Esophagus squamous epithelium (tissue), 5 donors: Measurements from ENCODE around the gene FBXL7. TPM values are rescaled to one million over a fixed set of nuclear protein-coding genes. Genes with fewer than 3 reads are reported as not detected.

ENCODE experiments used
- DNase-seq: peaks from one replicate; lab custom pipeline; 2025; lab: John Stamatoyannopoulos, UW
- H3K27ac ChIP-seq, 4 donors: fragments of 200-600 bp; sonication (generic); one replicate each; pipeline ENCODE4 v1.5.1; 2016 to 2019; ENCODE audit warnings: mild to moderate bottlenecking in 1 of 4
- H3K27me3 ChIP-seq, 4 donors: fragments of 200-600 bp; sonication (generic); 1 replicate in 3 of 4; 2 replicates in 1 of 4; pipeline versions ENCODE4 v1.5.1 to v1.6.0; 2017 to 2021; ENCODE audit warnings: antibody characterized with exemption in 1 of 4
- H3K36me3 ChIP-seq, 3 donors: fragments of 200-600 bp; sonication (generic); one replicate each; pipeline ENCODE4 v1.5.1; 2016 to 2019
- H3K4me1 ChIP-seq, 3 donors: fragments of 200-600 bp; sonication (generic); one replicate each; pipeline ENCODE4 v1.5.1; 2017 to 2019
- H3K4me3 ChIP-seq, 4 donors: fragments of 200-600 bp; sonication (generic); 1 replicate in 3 of 4; 2 replicates in 1 of 4; pipeline ENCODE4 v1.5.1; 2016 to 2019; ENCODE audit warnings: mild to moderate bottlenecking in 2 of 4, moderate library complexity in 1 of 4
- H3K9me3 ChIP-seq, 3 donors: fragments of 200-600 bp; sonication (generic); one replicate each; pipeline ENCODE4 v1.5.1; 2016 to 2019
- CTCF ChIP-seq, 6 experiments: fragments of 450-650 bp in 4 of 6; fragments of 200-600 bp in 2 of 6; sonication (generic) in 2 of 6; IDR thresholded peaks; one replicate each; pipeline ENCODE4 v1.5.1; 2016 to 2019; ENCODE audit warnings: antibody characterized with exemption in 6 of 6, mild to moderate bottlenecking in 4 of 6, moderate library complexity in 4 of 6
- POLR2A ChIP-seq, 4 donors: fragments of 450-650 bp; IDR thresholded peaks; one replicate each; pipeline ENCODE4 v1.6.1; 2017; ENCODE audit warnings: antibody characterized with exemption in 4 of 4, mild to moderate bottlenecking in 4 of 4, moderate library complexity in 3 of 4
- WGBS, 2 donors: methylation state at CpG; one replicate each; pipeline ENCODE4 v1.1.5; 2018; 5-methylcytosine and 5-hydroxymethylcytosine counted together
- intact Hi-C: fragments of 100-400 bp; cut with DNase I; formaldehyde crosslinking; loops from one replicate; pipeline ENCODE4 v1.15.0; 2022
- total RNA-seq, 4 donors: library from RNA; depleted of rRNA; stranded (reverse); fragments of >200 nt; gene quantifications; one replicate each; pipeline ENCODE4 v1.1.0, GENCODE V29; 2016
- donor health status: DM: yes; HTN: yes; CAD: no.

The FBXL7 gene
- total RNA-seq, 4 donors from 2014 or later: 0.68 to 15.1 (median 2.8) TPM

- no peak overlapping the region for H3K4me3 ChIP-seq
- no peak overlapping the region for H3K27ac ChIP-seq
- peaks cover 0 to 10% (median 0%) of the 10 kb centered on the region in 3 donors for H3K9me3 ChIP-seq
- intact Hi-C loops: no loop called here
- no peak for TF ChIP-seq CTCF (IDR thresholded peaks at IDR 0.05)
- TF ChIP-seq POLR2A (IDR thresholded peaks at IDR 0.05): no peak
- H3K36me3 ChIP-seq: no peaks in the 10 kb centered on the region
- no peaks in the 10 kb centered on the region for H3K27me3 ChIP-seq
- no peak for DNase-seq
- H3K4me1 ChIP-seq: peaks cover 0 to 12% (median 8%) of the 10 kb centered on the region in 3 donors
- WGBS, 2 donors: 45 to 60% methylated on average over 2 of the region's 2 CpGs
These were observed 303.3 kb downstream of the FBXL7 start for GRCh38 chr5:15803280-15803679.

DNA sequence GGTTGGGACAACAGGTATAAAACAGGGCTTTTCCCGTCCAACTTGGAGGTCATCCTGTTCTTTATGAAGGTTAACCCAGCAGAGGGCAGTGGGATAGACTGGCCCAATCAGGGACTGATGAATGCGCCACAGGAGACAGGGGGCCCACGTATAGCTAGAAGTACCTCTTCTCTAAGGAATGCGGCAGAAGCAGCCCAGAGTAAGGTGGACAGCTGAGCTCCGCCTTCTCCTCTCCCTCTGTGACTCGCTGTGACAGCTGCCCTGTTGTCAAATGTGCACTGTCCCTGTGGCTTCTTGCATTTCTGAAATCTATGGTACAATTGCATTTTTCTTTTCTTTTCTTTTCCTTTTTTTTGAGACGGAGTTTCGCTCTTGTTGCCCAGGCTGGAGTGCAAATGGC lies 306.6 kb downstream of the FBXL7 start:
- TF ChIP-seq POLR2A (IDR thresholded peaks at IDR 0.05): no peak
- no peak for TF ChIP-seq CTCF (IDR thresholded peaks at IDR 0.05)
- intact Hi-C loops: no loop called here
- DNase-seq: no peak
- no peak overlapping the region for H3K4me3 ChIP-seq
- H3K27ac ChIP-seq: no peak overlapping the region
- peaks cover 0 to 10% (median 0%) of the 10 kb centered on the region in 3 donors for H3K9me3 ChIP-seq
- 86 to 92% methylated on average over 8 of the region's 8 CpGs for WGBS, 2 donors
- no peaks in the 10 kb centered on the region for H3K36me3 ChIP-seq
- H3K27me3 ChIP-seq: no peaks in the 10 kb centered on the region
- H3K4me1 ChIP-seq: peaks cover 0 to 18% (median 8%) of the 10 kb centered on the region in 3 donors

DNA sequence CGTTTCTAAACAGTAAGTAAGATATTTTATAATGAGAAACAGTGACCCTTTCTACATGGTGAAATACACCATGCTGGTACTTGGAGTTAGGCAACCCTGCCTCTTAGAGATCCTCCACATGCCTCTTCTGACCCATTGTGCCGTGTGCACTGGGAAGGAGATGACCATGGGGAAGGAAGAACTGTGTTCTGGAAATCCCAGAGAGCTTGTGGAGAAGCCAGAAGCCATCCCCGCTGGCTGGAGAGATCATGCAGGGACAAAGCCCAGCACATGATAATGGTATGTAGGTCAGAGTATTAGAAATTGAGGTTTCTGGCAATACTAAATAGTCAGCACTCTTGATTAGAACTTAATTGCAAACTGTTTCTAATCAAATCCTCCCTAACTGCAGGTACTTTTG lies 307.3 kb downstream of the FBXL7 start:
- Histone ChIP-seq H3K4me3 (no peak overlapping the region), H3K36me3 (no peaks in the 10 kb centered on the region), H3K9me3 (peaks cover 0 to 10% (median 0%) of the 10 kb centered on the region in 3 donors), H3K4me1 (peaks cover 0 to 18% (median 8%) of the 10 kb centered on the region in 3 donors), H3K27me3 (no peaks in the 10 kb centered on the region), H3K27ac (no peak overlapping the region)
- no peak for DNase-seq
- TF ChIP-seq POLR2A (IDR thresholded peaks at IDR 0.05) (no peak), CTCF (IDR thresholded peaks at IDR 0.05) (no peak)
- intact Hi-C loops: no loop called here
- WGBS, 2 donors: 57 to 76% methylated on average over 3 of the region's 3 CpGs

DNA sequence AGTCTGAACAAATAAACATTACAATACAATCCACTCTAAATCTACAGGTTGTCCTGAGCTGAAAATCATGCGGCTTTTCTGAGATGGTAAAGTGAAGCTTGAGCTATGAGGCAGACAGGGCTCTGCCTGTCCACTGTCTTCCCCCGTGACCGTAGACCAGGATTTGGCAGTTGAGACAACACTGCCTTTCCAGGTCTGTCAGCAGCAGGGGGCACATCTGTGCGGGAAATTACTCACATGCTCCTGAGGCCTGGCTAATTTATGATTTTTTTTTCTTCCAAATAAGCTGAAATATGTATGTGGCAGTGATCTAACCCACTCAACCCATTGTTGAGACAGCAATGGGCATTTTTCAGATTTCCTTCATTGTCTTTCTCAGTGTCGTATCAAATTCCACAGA lies 307.9 kb downstream of the FBXL7 start:
- TF ChIP-seq CTCF (IDR thresholded peaks at IDR 0.05) (no peak), POLR2A (IDR thresholded peaks at IDR 0.05) (no peak)
- Histone ChIP-seq H3K9me3 (peaks cover 0 to 10% (median 0%) of the 10 kb centered on the region in 3 donors), H3K4me1 (peaks cover 0 to 18% (median 8%) of the 10 kb centered on the region in 3 donors), H3K27ac (no peak overlapping the region), H3K4me3 (no peak overlapping the region), H3K27me3 (no peaks in the 10 kb centered on the region), H3K36me3 (no peaks in the 10 kb centered on the region)
- no peak for DNase-seq
- WGBS, 2 donors: 78 to 81% methylated on average over 5 of the region's 5 CpGs
- intact Hi-C loops: no loop called here

DNA sequence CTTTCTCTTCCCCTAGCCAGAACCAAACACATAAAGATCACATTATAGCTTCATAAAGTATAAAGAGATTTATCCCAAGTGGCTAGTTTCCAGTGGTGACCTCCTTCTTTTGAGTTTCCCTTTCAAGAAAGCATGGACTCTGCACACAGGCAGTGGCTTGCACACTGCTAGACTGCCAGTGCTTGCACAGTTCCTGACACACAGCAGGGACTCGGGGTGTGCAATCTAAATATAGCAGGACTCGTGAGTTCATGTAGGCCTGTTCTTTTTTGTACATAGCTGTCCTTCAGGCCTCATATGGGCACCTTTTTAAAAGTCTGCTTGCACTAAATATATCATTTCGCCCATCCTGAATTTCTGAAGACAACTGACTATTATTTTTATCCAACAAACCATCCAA lies 308.6 kb downstream of the FBXL7 start:
- H3K27ac ChIP-seq: no peak overlapping the region
- no peak for TF ChIP-seq POLR2A (IDR thresholded peaks at IDR 0.05)
- TF ChIP-seq CTCF (IDR thresholded peaks at IDR 0.05): no peak

More for the DNA sequence above, 308.6 kb downstream of the FBXL7 start:
- Histone ChIP-seq H3K4me3 (no peak overlapping the region), H3K36me3 (no peaks in the 10 kb centered on the region), H3K27me3 (no peaks in the 10 kb centered on the region), H3K4me1 (peaks cover 0 to 18% (median 8%) of the 10 kb centered on the region in 3 donors), H3K9me3 (peaks cover 0 to 10% (median 0%) of the 10 kb centered on the region in 3 donors)
- 41 to 64% methylated on average over 3 of the region's 3 CpGs for WGBS, 2 donors
- DNase-seq: no peak
- intact Hi-C loops: no loop called here
